GM21447 (cell line): ENCODE measurements around the gene QSER1.

Experiments
- ATAC-seq: cut with Tn5 transposase; IDR thresholded peaks from one replicate; pipeline ENCODE4 v1.9.1; 2021; ENCODE audit not compliant: unreplicated experiment

The QSER1 gene

DNA sequence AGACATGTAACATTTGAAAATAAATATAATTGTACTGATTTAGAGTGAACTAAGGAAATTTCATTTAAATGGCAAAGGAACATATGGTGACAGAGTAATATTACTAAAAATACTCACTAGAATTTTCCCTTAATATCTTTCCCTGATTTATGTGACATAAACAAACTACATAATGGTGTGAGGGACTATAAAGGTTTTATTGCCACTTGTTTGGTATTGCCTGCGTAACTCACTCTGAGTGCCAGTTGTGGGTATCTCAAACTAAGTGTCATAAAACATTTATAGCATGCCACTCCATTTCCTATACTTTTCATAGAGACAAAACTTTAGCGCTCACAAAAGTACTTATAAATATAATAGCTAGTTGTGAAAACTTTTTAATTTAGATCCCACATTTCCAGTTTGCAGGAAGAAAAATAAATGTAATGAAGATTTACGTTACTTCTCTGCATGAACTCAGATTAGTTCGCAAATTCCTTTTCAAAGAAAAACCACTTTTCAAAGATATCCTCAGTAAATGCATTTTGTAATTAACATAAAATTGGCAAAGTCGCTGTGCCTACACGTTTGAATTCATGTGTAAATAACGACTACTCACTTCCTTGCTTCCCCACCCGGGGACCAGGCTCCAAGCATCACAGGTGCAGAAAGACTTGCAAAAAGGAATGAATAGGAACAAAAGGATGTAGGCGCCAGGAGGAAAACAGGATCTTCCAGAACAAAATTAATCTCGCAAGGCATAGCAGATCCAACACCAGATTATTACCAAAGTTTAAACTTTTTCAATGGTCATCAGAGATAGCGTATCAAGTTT, 1.6 kb upstream of the QSER1 start:
- ATAC-seq, result no peak

DNA sequence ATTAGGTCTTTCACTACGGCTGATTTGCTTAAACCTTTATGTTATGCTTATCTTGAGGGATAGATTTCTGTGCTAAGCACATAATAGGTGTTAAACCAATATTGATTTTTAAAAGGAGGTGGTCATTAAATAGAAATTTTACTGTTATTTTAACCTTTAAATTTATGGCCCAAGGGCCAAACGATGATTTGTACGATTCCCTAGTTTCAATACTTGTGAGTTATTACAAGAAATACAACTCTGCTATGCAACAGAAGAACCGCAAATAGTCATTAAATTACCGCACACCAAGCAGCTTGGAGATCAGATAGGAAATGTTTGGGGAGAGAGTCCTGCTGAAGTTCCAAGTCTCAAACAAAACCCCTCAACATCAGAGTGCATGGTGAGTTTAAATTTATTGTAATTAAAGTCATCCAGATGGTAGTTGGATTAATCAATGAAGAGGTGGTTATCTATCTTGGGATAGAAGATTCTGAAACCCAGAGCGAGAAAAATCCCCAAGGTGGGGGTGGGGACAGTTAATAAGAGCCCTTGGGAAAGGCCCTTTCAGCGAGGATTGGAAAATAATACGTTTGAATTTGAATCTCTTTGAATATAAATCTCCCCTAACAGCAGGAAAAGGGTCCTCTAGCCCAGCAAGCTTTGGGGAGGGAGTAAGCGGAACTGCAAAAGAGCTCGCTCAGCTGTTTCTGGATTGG, 805 bp upstream of the QSER1 start:
- no peak for ATAC-seq

DNA sequence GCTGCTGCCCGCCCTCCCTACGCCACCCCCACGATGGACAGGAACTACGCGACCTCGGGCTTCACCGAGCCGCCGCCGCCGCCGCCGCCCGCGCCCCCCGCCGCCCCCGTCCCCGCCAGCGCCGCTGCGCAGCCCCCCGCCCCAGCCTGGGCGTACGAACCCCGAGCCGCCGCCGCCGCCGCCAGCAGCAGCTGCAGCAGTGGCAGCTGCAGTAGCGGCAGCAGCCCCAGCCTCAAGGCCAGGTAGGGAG, 407 bp downstream of the QSER1 start:
- no peak for ATAC-seq

DNA sequence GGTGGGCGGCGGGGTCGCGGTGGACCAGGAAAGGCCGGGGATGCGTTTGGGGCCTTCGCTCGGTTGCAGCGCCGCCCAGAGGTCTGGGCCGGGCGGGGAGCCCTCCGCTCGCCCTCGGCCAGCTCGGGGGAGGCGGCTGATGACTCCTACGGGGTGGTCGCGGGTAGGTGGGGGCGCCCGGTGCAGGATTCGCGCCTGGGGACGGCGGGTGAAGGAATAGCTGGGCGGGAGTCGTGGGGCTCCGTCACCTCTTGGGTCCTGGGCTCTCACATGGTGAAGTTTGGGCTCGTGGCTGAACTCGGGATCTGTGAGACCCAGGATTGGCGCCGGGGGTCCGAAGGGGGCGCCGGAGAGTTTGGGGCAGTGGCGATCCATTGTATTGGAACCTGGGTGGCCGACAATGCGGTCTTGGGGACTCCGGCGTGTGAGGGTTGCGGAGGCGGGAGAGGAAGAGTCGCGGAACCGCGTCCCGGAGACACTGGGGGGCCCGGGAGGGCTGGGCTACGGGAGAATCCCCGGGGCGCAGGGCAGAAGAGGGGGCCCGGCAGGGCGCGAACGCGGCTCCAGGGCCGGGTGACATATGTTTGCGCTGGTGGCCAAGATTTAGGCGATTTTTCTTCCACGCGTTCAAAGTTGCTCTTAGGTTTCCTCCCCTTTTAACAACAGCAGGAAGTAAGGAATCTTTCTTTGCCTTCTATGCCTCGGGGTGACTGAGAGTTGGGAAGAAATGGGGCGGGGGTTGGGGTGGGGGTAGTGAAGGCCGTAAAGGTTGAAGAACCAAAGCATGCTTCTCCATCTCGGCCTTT, 935 bp downstream of the QSER1 start:
- peak; percentile 32 for ATAC-seq

DNA sequence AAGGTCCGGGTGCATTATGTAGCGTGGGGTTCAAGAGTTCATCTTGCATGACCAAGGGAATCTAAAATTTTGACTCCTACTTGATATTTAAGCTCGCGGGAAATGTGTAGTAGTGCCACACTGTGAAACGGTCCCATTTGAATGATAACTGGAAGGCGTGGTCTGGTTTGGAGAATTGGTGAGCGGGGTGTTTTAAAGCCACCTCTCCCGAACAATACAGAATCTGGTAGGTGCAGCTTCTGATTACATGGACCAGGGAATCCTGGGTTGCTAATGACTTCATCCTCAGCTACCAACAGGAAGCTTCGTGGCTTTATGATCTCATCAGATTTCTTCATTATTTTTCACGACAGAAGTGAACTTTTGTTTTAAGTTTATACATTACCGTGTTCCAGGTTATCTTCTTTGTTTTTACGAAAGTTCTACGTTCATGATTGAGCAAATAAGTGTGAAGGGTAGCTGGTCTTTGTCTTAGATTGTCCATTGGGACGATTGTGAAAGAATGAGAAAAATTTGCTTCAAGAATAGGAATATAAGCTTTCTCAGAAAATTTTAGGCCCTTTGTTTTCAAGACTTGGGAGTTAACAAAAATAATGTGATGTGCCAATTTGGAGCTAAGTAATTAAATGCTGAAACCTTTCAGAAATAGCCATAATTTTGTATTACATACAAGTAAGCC, 1.7 kb downstream of the QSER1 start:
- ATAC-seq, result peak; percentile 30

DNA sequence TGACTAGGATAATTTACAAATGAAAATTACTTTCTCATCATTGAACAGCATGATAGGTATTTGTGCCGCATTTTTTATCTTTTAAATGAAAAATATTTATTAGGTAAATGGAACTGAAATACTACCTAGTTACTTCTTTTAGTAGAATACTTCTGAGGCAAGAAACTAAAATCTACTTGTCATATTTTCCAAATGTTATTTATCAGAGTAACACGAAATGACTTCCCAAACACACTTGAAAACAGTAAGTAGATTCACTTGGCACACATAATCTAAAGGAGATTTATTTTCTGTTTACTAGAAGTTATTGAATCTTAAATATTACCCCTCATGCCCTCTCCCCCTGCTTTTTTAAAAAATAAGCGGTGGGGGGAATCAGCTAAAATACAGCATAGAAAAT, 2.3 kb downstream of the QSER1 start:
- no peak for ATAC-seq

DNA sequence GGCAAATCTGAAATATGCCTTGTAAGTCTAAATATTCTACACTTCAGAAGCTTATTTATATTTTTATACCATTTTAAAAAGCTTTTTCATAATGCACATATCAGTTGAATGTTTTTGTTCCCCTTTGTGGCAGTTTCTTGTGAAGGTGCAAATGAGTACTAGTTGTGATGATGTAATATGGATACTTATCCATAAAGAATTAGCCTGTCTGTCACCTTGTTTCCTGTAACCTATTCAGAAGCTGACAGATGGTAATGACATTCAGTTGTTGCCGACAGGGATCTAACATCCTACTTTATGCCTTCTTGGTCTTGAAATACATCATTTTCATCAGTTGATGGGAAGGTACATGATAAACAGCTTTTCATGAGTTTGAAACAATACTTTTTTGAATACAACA, 2.9 kb downstream of the QSER1 start:
- no peak for ATAC-seq

DNA sequence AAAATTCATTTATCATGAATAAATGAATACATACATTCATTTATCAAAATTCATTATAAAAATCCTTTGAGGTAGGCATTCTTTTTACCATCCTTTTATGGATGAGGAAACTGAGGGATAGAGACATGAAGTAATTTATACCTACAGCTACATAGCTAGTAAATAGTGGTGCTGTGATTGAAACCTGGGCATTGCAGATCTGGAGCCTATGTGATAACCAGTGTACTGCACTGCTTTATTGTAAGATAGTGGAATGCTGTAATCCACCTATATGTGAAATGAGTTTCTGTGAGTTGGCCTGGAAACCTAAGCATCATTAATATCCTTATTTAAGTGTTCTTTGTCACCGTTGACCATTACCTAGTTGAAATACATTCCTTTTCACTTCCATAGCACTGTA, 4.5 kb downstream of the QSER1 start:
- ATAC-seq, result no peak

DNA sequence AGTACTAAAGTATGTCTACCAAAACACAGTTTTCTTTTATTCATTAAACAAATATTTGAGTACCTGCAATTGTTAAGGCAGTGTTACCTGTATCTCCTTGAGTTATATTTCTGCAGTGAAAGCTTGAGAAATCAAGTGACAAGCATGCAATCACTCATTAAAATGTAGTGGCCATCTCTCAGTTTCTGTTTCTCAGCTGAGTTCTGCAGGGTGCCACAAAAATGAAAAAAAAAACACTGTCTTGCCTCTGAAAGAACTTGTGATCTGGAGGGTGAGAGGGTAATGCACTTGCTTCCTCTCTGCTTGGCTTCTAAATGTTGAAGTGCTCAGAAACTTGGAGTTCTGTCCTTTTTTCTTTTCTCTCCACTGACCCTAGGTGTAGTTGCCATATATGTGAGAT, 6.8 kb downstream of the QSER1 start:
- peak; percentile 79 for ATAC-seq

DNA sequence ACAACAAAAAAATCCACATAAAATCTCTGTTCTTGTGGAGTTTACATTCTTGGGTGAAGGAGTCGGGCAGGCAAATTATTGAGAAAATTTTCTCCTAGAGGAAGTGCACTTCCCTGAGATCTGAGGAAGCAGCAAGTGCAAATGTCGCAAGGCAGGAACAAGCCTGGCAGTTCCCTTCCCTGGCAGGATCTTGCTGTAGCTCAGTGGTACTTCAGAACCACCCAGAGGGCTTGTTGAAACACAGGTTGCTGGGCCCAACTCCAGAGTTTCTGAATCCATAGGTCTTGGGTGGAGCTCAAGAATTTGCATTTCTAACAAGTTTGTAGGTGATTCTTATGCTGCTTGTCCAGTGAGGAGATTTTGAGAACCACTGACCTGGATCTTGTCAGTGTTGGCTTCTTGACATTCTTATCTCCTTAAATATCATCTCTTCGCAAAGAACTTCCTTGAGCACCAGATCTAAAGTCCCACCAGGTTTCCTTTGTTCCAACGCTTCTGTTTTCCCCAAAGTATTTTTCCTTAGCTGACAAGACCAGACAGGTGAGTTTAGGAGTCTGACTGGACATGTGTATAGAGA, 9.6 kb downstream of the QSER1 start:
- ATAC-seq, result no peak

DNA sequence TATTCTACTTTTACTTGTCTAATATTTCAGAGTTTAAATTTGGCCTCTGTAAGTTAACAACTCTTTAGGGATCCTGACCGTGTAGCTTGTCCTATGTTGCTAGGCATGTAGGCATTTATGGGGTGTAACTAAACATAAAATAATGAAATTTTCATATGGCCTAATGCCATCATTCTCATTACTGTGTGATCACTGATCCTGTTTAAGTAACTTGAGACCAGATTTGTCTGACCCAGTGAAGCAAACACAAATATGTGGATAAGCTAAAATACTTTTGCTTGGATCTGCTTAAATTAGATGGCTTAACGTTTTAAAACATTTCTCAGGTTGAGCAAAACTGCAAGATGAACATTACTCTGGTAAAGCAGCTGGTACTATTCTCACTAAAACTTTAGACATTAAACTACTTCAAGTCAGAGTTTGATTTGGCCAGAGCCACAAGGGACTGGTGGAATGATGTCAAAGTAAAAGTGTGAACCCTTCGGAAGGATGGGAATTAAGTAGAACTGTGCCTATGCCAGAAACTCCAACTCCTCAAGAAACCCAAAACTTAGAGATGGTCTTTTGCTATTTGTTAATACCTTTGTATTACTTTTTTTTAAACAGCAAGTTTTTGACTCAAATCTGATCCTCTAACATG, 12.5 kb downstream of the QSER1 start:
- no peak for ATAC-seq

DNA sequence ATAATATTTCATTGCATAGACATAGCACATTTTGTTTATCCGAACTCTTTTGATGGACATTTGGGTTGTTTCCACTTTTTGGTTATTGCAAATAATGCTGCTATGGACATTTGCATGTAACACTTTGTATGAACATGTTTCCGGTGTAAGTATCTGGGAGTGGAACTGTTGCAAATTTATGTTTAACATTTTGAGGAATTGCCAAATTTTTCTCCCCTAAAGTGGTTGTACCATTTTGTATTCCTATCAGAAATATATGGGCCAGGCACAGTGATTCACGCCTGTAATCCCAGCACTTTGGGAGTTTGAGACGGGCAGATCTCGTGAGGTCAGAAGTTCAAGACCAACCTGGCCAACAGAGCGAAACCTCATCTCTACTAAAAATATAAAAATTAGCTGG, 16.0 kb downstream of the QSER1 start:
- no peak for ATAC-seq

DNA sequence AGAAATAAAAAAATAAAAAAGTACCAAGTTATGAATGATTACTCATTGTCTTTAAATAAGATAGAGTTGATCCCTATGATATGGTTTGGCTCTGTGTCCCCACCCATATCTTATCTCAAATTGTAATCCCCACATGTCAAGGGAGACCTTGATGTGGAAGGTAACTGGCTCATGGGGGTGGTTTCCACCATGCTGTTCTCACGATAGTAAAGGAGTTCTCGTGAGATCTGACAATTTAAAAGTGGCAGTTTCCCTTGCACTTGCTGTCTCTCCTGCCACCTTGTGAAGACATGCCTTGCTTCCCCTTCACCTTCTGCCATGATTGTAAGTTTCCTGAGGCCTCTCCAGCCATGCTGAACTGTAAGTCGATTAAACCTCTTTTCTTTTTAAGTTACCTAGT, 18.8 kb downstream of the QSER1 start:
- ATAC-seq, result no peak

DNA sequence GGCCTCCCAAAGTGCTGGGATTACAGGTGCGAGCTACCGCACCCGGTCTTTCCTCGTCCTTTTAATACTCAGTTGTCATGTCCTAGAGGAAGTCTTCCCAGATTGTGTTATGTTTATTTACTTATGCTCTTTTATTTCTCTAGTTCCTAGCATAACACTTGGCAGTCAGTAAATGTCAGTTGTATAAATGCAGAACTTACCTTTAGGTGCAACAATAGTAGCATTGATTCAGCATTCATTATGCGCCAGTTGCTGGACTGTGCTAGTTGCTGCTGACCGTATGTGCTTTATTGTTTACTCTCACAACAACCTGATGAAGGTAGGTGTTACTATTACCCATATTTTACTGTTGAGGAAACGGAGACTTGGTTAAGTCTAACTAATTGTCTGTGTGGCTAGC, 20.8 kb downstream of the QSER1 start:
- ATAC-seq, result no peak

DNA sequence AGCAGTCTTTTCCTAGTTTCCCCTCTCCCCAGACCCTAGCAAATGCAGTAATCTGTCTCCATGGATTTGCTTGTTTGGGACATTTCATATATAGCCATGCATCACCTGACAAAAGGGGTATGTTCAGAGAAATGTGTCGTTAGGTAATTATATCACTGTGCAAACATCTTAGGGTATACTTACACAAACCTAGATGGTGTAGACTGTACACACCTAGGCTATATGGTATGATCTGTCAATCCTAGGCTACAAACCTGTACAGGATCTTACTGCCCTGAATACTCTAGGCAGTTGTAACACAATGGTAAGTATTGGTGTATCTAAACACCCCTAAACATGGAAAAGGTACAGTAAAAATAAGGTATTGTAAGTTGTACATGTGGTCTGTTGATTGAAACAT, 23.8 kb downstream of the QSER1 start:
- no peak for ATAC-seq

DNA sequence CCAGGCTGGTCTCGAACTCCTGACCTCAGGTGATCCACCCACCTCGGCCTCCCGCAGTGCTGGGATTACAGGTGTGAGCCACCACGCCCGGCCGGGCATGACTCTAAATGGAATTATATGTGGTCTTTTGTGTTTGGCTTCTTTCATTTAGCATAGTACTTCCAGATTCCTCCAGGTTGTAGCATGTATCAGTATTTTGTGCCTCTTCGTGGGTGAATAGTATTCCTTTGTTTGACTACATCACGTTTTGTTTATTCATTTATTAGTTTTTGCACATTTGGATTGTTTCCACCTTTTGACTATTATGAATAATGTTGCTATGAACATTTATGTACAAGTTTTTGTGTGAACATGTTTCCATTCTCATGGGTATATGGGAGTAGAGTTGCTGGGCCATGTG, 24.4 kb downstream of the QSER1 start:
- no peak for ATAC-seq

DNA sequence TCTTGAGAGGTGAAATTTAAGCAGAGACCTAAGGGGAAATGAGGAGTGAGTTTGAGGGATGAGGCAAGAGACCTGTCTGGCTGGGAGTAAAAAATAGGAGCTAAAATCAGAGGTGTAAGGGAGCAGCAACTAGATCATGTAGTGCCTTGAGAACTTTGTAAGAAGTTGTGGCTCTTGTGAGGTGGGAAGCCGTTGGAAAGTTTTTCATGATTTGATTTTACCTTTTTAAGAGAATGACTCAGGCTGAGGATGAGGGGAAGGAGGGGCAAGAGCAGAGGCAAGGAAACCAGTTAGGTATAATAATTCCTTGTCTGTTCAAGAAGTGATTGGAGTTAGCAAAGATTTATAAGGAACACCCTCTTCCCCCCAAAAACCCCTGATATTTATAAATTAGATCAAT, 25.8 kb downstream of the QSER1 start:
- no peak for ATAC-seq

DNA sequence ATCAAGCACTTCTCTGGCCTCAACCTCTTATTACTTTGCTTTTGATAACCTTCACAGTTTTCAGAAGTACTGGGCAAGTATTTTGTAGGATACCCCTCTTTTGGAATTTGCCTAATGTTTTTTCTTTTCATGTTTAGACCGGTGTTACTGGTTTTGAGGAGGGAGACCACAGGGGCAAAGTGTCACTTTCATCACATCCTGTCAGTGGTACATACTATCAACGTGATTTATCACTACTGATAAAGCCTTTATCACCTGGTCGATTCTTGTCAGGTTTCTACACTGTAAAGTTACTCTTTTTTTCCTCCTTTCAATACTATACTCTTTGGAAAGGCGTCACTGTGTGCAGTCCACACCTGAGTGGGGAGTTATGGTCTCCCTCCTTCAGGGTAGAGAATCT, 26.7 kb downstream of the QSER1 start:
- no peak for ATAC-seq

DNA sequence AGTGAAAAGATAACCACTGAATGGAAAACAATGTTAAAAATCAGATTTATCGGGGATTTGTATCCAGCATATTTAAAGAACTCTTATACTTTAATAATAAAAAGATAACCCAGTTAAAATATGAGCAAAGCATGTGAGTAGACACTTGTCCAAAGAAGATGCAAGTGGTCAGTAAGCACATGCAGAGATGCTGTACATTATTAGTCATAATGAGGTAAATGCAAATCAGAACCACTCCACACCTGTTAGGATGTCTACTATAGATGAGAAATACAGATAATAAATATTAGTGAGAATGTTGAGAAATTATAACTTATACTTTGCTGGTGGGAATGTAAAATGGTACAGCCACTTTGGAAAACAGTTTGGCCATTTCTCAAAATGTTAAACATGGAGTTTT, 28.0 kb downstream of the QSER1 start:
- no peak for ATAC-seq

DNA sequence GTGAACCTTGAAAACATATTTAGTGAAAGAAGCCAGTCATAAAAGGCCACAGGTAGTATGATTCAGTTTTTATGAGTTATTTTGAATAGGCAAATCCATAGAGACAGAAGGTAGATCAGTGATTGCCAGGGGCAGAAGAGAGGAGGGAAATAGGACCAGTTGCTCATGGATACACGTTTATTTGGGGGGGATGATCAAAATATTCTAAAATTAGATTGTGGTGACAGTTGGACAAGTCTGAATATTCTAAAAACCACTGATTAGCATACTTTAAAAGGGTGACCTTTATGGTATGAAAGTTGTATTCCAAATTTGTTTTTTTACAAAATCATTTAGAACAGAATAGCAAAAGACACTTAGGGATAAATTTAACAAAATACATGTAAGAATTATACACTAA, 28.6 kb downstream of the QSER1 start:
- ATAC-seq, result no peak

DNA sequence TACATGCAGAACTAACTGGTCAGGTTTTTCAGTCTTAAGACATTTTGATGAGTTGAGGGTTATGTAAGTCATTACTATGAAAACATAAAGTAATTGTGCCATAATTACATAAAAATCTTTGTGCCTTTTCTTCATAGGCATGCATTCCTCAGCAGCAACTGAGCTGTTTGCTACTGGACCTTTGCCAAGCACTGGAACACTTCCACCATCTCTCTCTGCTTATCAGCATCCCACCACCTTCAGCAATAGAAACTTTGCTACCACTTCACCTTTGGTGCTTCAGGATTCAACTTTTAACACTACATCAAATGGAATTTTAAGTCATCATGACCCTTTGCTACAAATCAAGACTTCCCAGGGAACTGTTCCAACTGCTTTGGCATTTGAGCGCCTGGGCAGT, 39.0 kb downstream of the QSER1 start:
- ATAC-seq, result no peak
